Measurements from ENCODE around the gene AZI2.

- TF ChIP-seq CTCF (IDR thresholded peaks at IDR 0.05) (no peak), POLR2A (IDR thresholded peaks at IDR 0.05) (no peak)
These were observed 27.6 kb downstream of the AZI2 start for GRCh38 chr3:28320981-28321380.
